ENCODE measurements around the gene PAF1.

DNA sequence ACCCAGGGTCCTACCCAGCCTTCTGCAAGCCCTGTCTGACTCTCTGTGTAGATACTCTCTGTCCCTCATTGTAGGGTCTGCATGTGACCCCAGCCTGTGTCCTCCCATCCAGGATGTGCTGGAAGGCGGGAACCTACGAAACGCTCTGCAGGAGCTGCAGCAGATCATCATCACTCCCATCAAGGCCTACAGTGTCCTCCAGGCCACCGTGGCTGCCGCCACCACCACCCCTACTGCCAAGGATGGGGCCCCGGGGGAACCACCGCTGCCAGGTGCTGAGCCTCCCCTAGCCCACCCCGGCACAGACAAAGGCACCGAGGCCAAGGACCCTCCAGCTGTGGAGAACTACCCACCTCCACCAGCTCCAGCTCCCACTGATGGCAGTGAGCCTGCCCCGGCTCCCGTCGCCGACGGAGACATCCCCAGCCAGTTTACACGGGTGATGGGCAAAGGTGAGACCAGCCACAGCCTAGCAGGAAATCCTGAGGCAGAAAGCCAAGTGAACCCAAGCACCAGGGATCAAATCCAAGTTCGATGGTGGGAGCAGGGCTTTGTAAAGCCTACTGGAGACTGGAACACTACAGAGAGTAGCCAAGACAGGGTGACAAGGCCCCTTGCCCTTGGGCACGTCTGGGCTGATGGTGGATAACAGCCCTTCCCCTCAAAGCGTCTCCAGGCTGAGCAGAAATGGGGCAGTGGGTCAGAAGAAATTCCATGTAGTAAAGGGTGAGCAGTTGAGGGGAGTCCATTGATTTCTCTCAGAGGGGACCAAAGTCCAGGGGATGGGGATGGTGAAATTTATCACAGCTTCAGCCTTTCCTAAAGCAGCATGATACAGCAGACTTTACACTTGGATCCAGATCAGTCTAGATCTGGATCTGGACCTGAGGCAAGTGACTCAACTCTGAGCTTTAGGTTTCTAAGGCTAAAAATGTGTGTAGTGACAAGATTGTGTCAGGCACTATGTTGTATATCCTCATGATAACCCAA lies 13.2 kb downstream of the PAF1 start:
- TF ChIP-seq, protein P1, sequence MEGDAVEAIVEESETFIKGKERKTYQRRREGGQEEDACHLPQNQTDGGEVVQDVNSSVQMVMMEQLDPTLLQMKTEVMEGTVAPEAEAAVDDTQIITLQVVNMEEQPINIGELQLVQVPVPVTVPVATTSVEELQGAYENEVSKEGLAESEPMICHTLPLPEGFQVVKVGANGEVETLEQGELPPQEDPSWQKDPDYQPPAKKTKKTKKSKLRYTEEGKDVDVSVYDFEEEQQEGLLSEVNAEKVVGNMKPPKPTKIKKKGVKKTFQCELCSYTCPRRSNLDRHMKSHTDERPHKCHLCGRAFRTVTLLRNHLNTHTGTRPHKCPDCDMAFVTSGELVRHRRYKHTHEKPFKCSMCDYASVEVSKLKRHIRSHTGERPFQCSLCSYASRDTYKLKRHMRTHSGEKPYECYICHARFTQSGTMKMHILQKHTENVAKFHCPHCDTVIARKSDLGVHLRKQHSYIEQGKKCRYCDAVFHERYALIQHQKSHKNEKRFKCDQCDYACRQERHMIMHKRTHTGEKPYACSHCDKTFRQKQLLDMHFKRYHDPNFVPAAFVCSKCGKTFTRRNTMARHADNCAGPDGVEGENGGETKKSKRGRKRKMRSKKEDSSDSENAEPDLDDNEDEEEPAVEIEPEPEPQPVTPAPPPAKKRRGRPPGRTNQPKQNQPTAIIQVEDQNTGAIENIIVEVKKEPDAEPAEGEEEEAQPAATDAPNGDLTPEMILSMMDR (IDR thresholded peaks at IDR 0.05; ENCODE audit: low read length): no peak
- TF ChIP-seq EZH2 (optimal IDR thresholded peaks at IDR 0.05; ENCODE audit: low read depth, low read length): no peak

Data from MM.1S (cell line).